Heart right ventricle (tissue), 16 donors: Measurements from ENCODE around the gene BRF1. TPM values are rescaled to one million over a fixed set of nuclear protein-coding genes. Genes with fewer than 3 reads are reported as not detected.

Experiments used
- ATAC-seq, 8 donors: fragments of 200-7000 bp; cut with Tn5 transposase; one replicate each; pipeline ENCODE4 v1.9.1; 2020; ENCODE audit warnings: mild to moderate bottlenecking in 8 of 8, moderate library complexity in 8 of 8, moderate number of reproducible peaks in 1 of 8
- DNase-seq, 2 donors: peaks; one replicate each; pipeline ENCODE4 v3.0.0-alpha.2; 2020
- H3K27ac ChIP-seq, 10 donors: fragments of 200-600 bp; sonication (generic) in 2 of 10; one replicate each; pipeline versions ENCODE4 v1.5.0 to v1.8.0; 2020 to 2022; ENCODE audit warnings: mild to moderate bottlenecking in 3 of 10
- H3K27me3 ChIP-seq, 7 donors: fragments of 200-600 bp; one replicate each; pipeline ENCODE4 v1.8.0; 2021 to 2022; ENCODE audit warnings: mild to moderate bottlenecking in 2 of 7
- H3K36me3 ChIP-seq, 9 donors: fragments of 200-600 bp; sonication (generic) in 1 of 9; one replicate each; pipeline versions ENCODE4 v1.5.0 to v1.8.0; 2020 to 2022; ENCODE audit warnings: mild to moderate bottlenecking in 2 of 9
- H3K4me1 ChIP-seq, 9 donors: fragments of 200-600 bp; sonication (generic) in 1 of 9; one replicate each; pipeline versions ENCODE4 v1.5.0 to v1.8.0; 2020 to 2022; ENCODE audit warnings: mild to moderate bottlenecking in 4 of 9
- H3K4me3 ChIP-seq, 10 donors: fragments of 200-600 bp; sonication (generic) in 2 of 10; one replicate each; pipeline versions ENCODE4 v1.5.0 to v1.8.0; 2020 to 2022; ENCODE audit warnings: mild to moderate bottlenecking in 7 of 10, moderate library complexity in 2 of 10
- H3K9me3 ChIP-seq, 11 donors: fragments of 200-600 bp in 10 of 11; sonication (generic) in 2 of 11; one replicate each; pipeline versions ENCODE4 v1.5.0 to v1.8.0; 2013 to 2022; ENCODE audit warnings: mild to moderate bottlenecking in 2 of 11, control low read depth in 1 of 11, moderate library complexity in 1 of 11
- CTCF ChIP-seq, 9 donors: fragments of 200-600 bp; sonication (generic) in 2 of 9; IDR thresholded peaks; one replicate each; pipeline versions ENCODE4 v1.5.0 to v1.8.0; 2021 to 2022; ENCODE audit warnings: antibody characterized with exemption in 9 of 9, mild to moderate bottlenecking in 5 of 9, moderate library complexity in 1 of 9
- WGBS, 2 donors: extraction: QIAGEN DNeasy Blood & Tissue Kit; methylation state at CpG; one replicate each; pipeline ENCODE4 v1.1.7; 2013; ENCODE audit warnings: inconsistent platforms in 1 of 2; 5-methylcytosine and 5-hydroxymethylcytosine counted together
- intact Hi-C, 10 donors: fragments of 100-400 bp; cut with DNase I; formaldehyde crosslinking; loops; one replicate each; pipeline versions ENCODE4 v1.11.1 to v1.14.2; 2022
- polyA plus RNA-seq, 2 donors: library from polyadenylated mRNA; stranded (reverse); fragments of 200-250 nt; gene quantifications; one replicate each; pipeline ENCODE4 v1.2.3, GENCODE V29; 2013
- total RNA-seq, 10 donors: library from RNA; stranded (reverse); fragmentation: NEBNext Ultra II Directional in 3 of 10; extraction: Animal tissue kit (Norgen Biotek cat#: 25700) in 3 of 10; gene quantifications; one replicate each; pipeline versions ENCODE4 v1.2.1 to v1.2.4, GENCODE V29; 2021 to 2023
- donor health status: Arrhythmogenic right ventricular cardiomyopathy.
- donor health status: ischemic (EF 13 %, LVEDD 7.1; RV severe dilation, severe dysfunction).
- donor health status: healthy with polysubstance abuse.
- donor health status: DM: no; HTN: yes; CAD: no.
- donor health status: DM: no; HTN: no; CAD: no.
- donor health status: ischemic (EF 25% LVEDD 6.9; RV normal size, moderate dysfunction).
- donor health status: ischemic (EF 25% LVEDD 5.7; RV mildly dilated, moderate dysfunction).
- donor health status: healthy.
- donor health status: DM: yes; HTN: yes; CAD: no.
- donor health status: Ischemic cardiomyopathy.
- donor health status: ischemic (EF 35%, LVEDD 5.7; RV mildly dilated, moderate dysfunction).
- donor health status: nonischemic (EF 11% LVEDD 7.7; RV severe dilation, severe dysfunction).
- donor health status: DM: yes; HTN: yes; CAD: no.
- donor health status: PGD.
- donor health status: ischemic (EF 29% LVEDD 5.4; RV normal size, mild dysfunction).
- donor health status: nonischemic (EF 23%, LVEDD 6.1; RV moderate dilation, normal function).

Gene BRF1
- total and polyA plus RNA-seq, 12 donors, result 12.7 to 30.8 (median 16.2) TPM

GRCh38 chr14:105168496-105168978, 132.3 kb downstream of the BRF1 start, which contains the start of gene JAG2:
JAG2 (minus strand) TSS chr14:105168776; CDS start chr14:105168420, 356 bp downstream.
- ATAC-seq (peak in 5 of 8 donors; percentile 28 to 52 (median 31)), DNase-seq (peak; percentile 72 to 74)
- Histone ChIP-seq H3K27ac (peak within 1 kb of the TSS in 8 of 10 donors; percentile 52 to 84 (median 78)), H3K4me3 (peak within 1 kb of the TSS; percentile 18 to 68 (median 56)), H3K4me1 (peaks cover 18 to 62% (median 49%) of the 10 kb centered on the region in 9 donors), H3K36me3 (no peaks in the 10 kb centered on the region), H3K9me3 (no peaks in the 10 kb centered on the region), H3K27me3 (peaks cover 0 to 47% (median 9%) of the 10 kb centered on the region in 7 donors)
- 0 to 3% methylated on average over 20 to 84 of the region's 84 CpGs for WGBS, 2 donors
- TF ChIP-seq CTCF (IDR thresholded peaks at IDR 0.05), result no peak
- intact Hi-C loops, result loop anchor here in 5 of 10 donors (5.0 to 10.0 kb wide), 3 partner anchors 34 to 76 kb away; no protein-coding TSS in a partner anchor

- no peaks in the 10 kb centered on the region for H3K9me3 ChIP-seq
- DNase-seq, result no peak
- no peaks in the 10 kb centered on the region for H3K36me3 ChIP-seq
- peaks cover 0 to 47% (median 9%) of the 10 kb centered on the region in 7 donors for H3K27me3 ChIP-seq
- peaks cover 18 to 66% (median 49%) of the 10 kb centered on the region in 9 donors for H3K4me1 ChIP-seq
- intact Hi-C loops, result loop anchor here in 5 of 10 donors (5.0 to 10.0 kb wide), 3 partner anchors 34 to 76 kb away; no protein-coding TSS in a partner anchor
- H3K27ac ChIP-seq, result peak overlapping the region in 7 of 10 donors; percentile 51 to 84 (median 74)
- WGBS, 2 donors, result 1 to 2% methylated on average over 6 to 32 of the region's 46 CpGs
- no peak for TF ChIP-seq CTCF (IDR thresholded peaks at IDR 0.05)
- peak overlapping the region; percentile 18 to 68 (median 56) for H3K4me3 ChIP-seq
- no peak for ATAC-seq
Measured at GRCh38 chr14:105168093-105168420, 132.7 kb downstream of the BRF1 start.

- intact Hi-C loops, result loop anchor here in 5 of 10 donors (5.0 to 10.0 kb wide), 3 partner anchors 35 to 75 kb away; no protein-coding TSS in a partner anchor
- no peak for ATAC-seq
- DNase-seq, result no peak
- Histone ChIP-seq H3K27ac (peak overlapping the region in 7 of 10 donors; percentile 51 to 84 (median 74)), H3K36me3 (no peaks in the 10 kb centered on the region), H3K9me3 (no peaks in the 10 kb centered on the region), H3K27me3 (peaks cover 0 to 47% (median 9%) of the 10 kb centered on the region in 7 donors), H3K4me1 (peaks cover 18 to 71% (median 49%) of the 10 kb centered on the region in 9 donors), H3K4me3 (peak overlapping the region; percentile 18 to 68 (median 56))
- WGBS, 2 donors, result 4 to 8% methylated on average over 51 to 116 of the region's 116 CpGs
- TF ChIP-seq CTCF (IDR thresholded peaks at IDR 0.05), result peak in 4 of 9 donors; percentile 13 to 38 (median 25)
Measured at GRCh38 chr14:105167303-105168092, 133.3 kb downstream of the BRF1 start.

- Histone ChIP-seq H3K4me3 (peak overlapping the region in 9 of 10 donors; percentile 4 to 68 (median 56)), H3K36me3 (no peaks in the 10 kb centered on the region), H3K27ac (peak overlapping the region in 5 of 10 donors; percentile 28 to 58 (median 44)), H3K9me3 (no peaks in the 10 kb centered on the region), H3K27me3 (peaks cover 0 to 47% (median 9%) of the 10 kb centered on the region in 7 donors), H3K4me1 (peaks cover 18 to 79% (median 49%) of the 10 kb centered on the region in 9 donors)
- intact Hi-C loops, result loop anchor here in 5 of 10 donors (5.0 to 10.0 kb wide), 3 partner anchors 36 to 74 kb away; no protein-coding TSS in a partner anchor
- 60 to 61% methylated on average over 22 of the region's 22 CpGs for WGBS, 2 donors
- TF ChIP-seq CTCF (IDR thresholded peaks at IDR 0.05), result no peak
- ATAC-seq, result peak in 1 of 8 donors; percentile 1
- DNase-seq, result no peak
Measured at GRCh38 chr14:105166571-105167302, 134.1 kb downstream of the BRF1 start.
